T-helper 17 cell (primary cell): ENCODE results near the gene TLE1. TPM values are rescaled to one million over a fixed set of nuclear protein-coding genes. Genes with fewer than 3 reads are reported as not detected.
"Not testable (repeated sequence)": the region's sequence is repeated elsewhere in the genome, so short reads cannot be mapped to it uniquely, and the experiment has no call there.

ENCODE experiments used
- ATAC-seq: fragments of 150-1000 bp; cut with Tn5 transposase; 2 replicates; pipeline ENCODE4 v1.10.0; 2021; ENCODE audit warnings: mild to moderate bottlenecking, moderate library complexity
- DNase-seq, 3 donors: peaks; one replicate each; pipeline versions ENCODE4 v3.0.0 to v3.0.0-alpha.2; 2020 to 2021
- H3K9me3 ChIP-seq: one replicate; pipeline ENCODE4 v1.7.0; 2013; ENCODE audit warnings: low read length, mild to moderate bottlenecking; ENCODE audit not compliant: control insufficient read depth, poor library complexity, severe bottlenecking
- H3K27ac Mint-ChIP-seq: one replicate; pipeline ENCODE4 v1.8.0; 2022; ENCODE audit warnings: mild to moderate bottlenecking, moderate library complexity, mixed read lengths
- H3K27me3 Mint-ChIP-seq: one replicate; pipeline ENCODE4 v1.8.0; 2022; ENCODE audit warnings: mixed read lengths
- H3K36me3 Mint-ChIP-seq: one replicate; pipeline ENCODE4 v1.8.0; 2022; ENCODE audit warnings: low read depth, mixed read lengths
- H3K4me1 Mint-ChIP-seq: one replicate; pipeline ENCODE4 v1.8.0; 2022; ENCODE audit warnings: mild to moderate bottlenecking, mixed read lengths
- H3K4me3 Mint-ChIP-seq: one replicate; pipeline ENCODE4 v1.8.0; 2022; ENCODE audit warnings: mild to moderate bottlenecking, moderate library complexity, mixed read lengths
- total RNA-seq, 4 donors: library from RNA in 2 of 4; stranded (reverse) in 2 of 4; gene quantifications; one replicate each; pipeline ENCODE4 v1.2.3 and lab custom pipeline; 2022 to 2026

TLE1 gene
- total RNA-seq, 2 donors from 2014 or later: 2.2 to 3.4 TPM

DNA sequence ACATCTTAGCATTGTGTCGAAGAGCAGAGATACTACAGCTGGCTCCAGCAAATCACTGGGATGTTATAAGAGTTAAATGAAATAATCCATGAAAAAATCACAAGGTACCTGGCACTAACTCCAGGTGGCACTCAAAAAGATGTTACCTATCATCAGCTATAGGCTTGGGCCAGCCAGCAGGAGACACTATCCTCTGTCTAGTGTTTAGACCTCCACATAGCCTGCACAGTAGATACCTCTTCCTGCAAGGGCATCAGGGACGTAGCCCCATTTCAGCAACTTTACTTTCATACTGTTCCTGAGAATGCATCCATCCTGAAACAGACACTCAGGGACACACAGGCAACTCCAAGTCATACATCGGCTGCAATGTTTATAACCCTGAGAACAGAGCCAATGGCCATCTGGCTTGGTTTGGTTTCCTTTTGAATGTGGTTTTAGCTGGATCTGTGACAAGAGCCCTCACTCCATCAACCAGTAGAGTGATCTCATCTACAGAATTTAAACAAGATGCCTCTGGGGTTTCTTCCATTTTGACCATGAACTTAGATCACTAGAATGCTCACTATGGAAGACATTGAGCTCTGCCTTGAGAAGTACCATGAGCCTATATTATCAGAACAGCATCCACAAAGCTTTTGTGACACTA is 69.9 kb downstream of the TLE1 start:
- DNase-seq (no peak), ATAC-seq (no peak)
- no peaks in the 10 kb centered on the region for H3K9me3 ChIP-seq
- H3K4me3 Mint-ChIP-seq: no peak overlapping the region
- no peaks in the 10 kb centered on the region for H3K36me3 Mint-ChIP-seq
- H3K4me1 Mint-ChIP-seq: no peaks in the 10 kb centered on the region
- H3K27ac Mint-ChIP-seq: no peak overlapping the region
- no peaks in the 10 kb centered on the region for H3K27me3 Mint-ChIP-seq

DNA sequence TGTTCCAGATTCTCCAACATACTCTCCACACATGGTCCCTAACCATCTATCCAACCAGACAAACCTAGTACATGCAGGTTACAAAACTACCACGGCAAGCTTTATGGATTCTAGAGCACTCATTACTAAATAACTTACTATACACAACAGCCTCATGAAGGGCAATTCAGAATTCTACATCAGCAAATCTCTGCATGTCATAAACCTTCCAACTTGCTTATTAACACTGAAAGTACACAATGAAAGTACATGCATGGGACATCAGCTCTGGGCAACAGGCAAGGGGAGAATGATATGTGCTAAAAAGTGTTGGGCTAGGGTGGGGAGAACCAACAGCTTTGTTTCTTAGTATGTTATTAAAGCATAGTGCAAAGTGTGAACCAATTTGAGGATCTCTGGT is 70.4 kb downstream of the TLE1 start:
- Mint-ChIP-seq H3K4me3 (no peak overlapping the region), H3K4me1 (no peaks in the 10 kb centered on the region), H3K36me3 (no peaks in the 10 kb centered on the region), H3K27me3 (no peaks in the 10 kb centered on the region), H3K27ac (no peak overlapping the region)
- DNase-seq (no peak), ATAC-seq (no peak)
- H3K9me3 ChIP-seq: no peaks in the 10 kb centered on the region

DNA sequence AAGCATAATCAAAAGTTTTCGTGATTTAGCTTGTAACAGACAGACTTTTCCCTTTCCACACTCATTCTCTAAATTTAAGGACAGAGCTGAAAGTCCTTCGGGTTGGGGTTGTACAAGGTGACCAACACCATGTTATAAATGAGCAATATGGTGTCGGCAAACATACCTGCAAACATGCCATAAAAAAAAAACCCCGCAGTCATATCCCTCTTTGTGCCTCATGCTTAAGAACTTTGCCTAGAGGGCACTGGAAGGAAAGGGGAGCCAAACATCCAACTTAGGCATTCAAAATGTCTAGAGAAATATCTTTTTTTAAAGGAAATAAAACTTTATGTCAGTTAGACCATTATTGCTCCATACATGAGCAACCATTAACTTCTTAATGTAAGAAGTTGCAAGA is 73.2 kb downstream of the TLE1 start:
- no peak overlapping the region for H3K4me3 Mint-ChIP-seq
- no peaks in the 10 kb centered on the region for H3K9me3 ChIP-seq
- no peaks in the 10 kb centered on the region for H3K4me1 Mint-ChIP-seq
- ATAC-seq: no peak
- H3K27me3 Mint-ChIP-seq: no peaks in the 10 kb centered on the region
- no peak for DNase-seq
- no peak overlapping the region for H3K27ac Mint-ChIP-seq
- no peaks in the 10 kb centered on the region for H3K36me3 Mint-ChIP-seq

DNA sequence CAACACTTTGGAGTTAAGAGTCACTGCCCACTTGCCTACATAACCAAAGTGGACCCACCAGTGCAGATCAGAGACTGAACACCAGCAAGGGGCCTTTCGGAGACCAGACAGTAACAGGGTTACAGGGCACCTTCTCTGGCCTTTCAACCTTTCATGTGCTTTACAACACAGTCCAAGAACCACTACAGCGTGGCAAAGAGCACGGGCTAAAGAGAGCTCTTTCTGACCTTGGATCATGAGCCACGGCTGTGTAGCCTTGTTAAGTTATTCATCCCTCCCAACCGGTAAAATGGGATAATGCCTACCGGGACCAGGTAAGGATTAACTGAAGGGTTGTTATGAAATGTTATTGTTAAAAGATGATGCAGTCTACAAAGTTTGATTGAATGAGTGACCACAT is 75.0 kb downstream of the TLE1 start:
- Mint-ChIP-seq H3K36me3 (no peaks in the 10 kb centered on the region), H3K27me3 (no peaks in the 10 kb centered on the region), H3K27ac (no peak overlapping the region), H3K4me1 (peaks cover 4% of the 10 kb centered on the region), H3K4me3 (no peak overlapping the region)
- no peak for ATAC-seq
- DNase-seq: no peak
- H3K9me3 ChIP-seq: no peaks in the 10 kb centered on the region

DNA sequence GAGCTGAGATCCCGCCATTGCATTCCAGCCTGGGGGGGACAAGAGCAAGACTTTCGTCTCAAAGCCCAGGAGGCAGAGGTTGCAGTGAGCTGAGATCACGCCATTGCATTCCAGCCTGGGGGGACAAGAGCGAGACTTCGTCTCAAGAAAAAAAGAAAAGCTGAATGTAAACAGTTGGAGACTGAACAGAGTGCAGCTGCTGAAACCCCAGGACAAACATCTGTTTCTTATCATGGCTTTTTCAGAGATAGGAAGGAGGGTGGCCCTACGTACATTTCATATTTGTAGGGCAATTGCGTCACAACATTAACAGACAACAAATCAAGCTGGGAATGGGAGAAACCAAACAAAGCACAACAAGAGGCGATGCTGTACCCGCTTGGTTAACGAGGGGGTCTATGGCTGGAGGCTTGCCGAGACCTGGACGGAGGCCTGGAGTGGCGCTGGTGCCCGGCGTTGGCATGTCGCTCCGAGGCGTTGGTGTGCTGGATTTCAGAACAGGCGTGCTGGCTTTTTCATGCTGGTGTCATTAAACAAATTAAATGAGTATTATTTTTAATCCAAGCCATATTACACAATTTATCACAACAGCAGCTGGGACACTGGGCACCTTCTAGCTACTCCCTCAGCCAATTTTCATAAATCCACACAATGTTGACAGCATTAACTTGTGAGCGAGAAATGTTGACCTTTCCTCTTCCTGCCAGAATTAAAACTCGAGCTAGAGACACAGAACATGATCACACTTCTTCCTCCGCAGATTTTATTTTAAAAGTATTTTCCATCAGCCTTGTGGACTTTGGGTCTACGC is 76.1 kb downstream of the TLE1 start:
- no peaks in the 10 kb centered on the region for H3K27me3 Mint-ChIP-seq
- ATAC-seq: no peak
- no peak overlapping the region for H3K27ac Mint-ChIP-seq
- no peak for DNase-seq
- H3K9me3 ChIP-seq: no peaks in the 10 kb centered on the region
- peaks cover 4% of the 10 kb centered on the region for H3K4me1 Mint-ChIP-seq
- no peak overlapping the region for H3K4me3 Mint-ChIP-seq
- no peaks in the 10 kb centered on the region for H3K36me3 Mint-ChIP-seq

DNA sequence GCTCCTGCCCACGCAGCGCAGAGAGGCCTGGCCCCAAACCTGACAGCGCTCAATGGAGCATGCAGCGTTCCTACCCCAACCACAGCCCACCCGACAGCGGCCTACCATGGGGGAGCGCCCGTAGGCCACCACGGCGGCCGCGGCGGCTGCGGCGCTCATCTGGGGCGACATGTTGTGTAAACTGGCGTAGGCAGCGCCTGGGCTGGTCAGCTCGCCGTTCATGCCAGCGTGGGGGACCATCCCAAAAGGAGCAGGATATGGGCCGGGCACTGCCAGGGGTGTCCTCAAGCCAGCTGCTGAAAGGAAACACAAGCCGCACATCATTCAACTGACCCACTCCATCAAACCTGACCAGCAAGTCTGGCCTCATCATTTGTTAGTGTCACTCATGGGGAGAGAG is 77.7 kb downstream of the TLE1 start:
- DNase-seq: no peak
- peaks cover 4% of the 10 kb centered on the region for H3K4me1 Mint-ChIP-seq
- H3K9me3 ChIP-seq: no peaks in the 10 kb centered on the region
- no peaks in the 10 kb centered on the region for H3K27me3 Mint-ChIP-seq
- no peak overlapping the region for H3K4me3 Mint-ChIP-seq
- H3K36me3 Mint-ChIP-seq: no peaks in the 10 kb centered on the region
- ATAC-seq: no peak
- no peak overlapping the region for H3K27ac Mint-ChIP-seq

DNA sequence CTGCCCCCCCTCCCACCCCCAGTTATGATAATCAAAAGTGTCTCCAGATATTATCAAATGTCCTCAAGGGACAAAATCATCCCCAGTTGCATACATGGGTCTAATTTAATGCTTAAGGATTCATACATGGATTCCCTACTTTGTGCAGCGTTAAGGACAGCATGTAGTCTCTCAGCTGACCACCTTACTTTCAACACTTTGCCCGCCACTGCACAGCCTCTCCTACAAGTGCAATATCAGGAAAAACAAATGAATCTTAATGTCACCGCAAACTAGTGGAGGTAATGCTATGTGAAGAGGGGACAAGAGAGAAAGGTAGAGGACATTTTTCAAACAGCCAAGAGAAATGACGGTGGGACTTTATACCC is 78.6 kb downstream of the TLE1 start:
- Mint-ChIP-seq H3K4me1 (peaks cover 4% of the 10 kb centered on the region), H3K4me3 (no peak overlapping the region), H3K27me3 (no peaks in the 10 kb centered on the region), H3K27ac (no peak overlapping the region), H3K36me3 (no peaks in the 10 kb centered on the region)
- ATAC-seq (no peak), DNase-seq (no peak)
- no peaks in the 10 kb centered on the region for H3K9me3 ChIP-seq

DNA sequence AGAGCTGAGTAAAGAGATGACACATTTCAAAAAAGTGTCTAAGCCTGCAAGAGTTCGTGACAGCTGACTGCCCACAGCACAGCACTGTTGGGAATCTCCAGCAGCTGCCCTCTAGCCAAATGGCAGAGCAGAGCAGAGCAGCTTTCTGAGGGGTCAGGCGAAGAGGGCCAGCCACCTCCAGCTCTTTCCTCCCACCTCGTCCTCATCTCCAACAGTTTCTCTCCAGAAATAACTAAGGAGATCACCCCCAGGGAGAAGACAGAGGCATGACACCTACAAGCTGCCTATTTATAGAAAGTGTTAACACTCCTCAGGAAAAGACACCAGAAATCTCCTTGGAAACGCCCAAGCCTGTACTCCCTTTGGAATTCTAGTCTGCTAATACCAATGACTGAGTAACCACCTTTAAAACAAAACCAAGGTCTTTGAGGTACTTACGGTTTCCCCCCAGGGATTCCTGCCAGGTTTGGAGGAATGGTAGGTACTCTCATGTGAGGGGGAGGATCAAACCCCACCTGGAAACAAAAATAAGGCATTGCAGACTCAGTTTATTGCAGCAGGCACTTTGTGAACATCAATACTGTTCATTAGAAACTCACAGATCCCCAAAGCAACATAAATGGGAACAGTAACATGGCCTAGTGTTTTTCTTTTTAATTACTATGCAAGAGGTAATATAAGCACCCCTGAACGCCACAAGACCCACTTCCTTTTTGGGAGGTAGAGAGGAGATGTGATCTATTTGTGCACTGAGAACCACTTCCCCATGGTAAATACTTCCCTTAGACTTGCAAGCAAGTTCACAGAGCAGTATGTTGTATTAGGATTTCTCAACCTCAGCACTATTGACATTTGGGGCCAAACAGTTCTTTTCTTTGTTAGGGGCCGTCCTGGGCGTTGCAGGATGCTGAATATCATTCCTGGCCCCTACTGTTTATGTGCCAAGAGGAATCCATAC is 79.3 kb downstream of the TLE1 start:
- ATAC-seq: no peak
- no peaks in the 10 kb centered on the region for H3K9me3 ChIP-seq
- Mint-ChIP-seq H3K27ac (no peak overlapping the region), H3K27me3 (no peaks in the 10 kb centered on the region), H3K4me1 (peaks cover 4% of the 10 kb centered on the region), H3K36me3 (no peaks in the 10 kb centered on the region), H3K4me3 (no peak overlapping the region)
- no peak for DNase-seq

DNA sequence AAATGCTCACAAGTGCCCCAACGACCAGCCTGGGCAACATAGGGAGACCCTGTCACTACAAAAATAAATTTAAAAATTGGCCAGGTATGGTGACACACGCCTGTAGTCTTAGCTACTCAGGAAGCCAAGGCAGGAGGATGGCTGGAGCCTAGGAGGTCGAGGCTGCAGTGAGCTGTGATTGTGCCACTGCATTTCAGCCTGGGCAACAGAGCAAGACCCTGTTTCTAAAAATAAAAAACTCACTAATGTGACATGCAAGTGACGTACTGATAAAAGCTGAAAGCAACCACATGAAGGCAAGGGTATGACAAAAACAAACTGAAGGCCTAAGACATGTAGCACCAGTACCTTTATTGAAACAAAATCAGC is 81.1 kb downstream of the TLE1 start:
- H3K27ac Mint-ChIP-seq: no peak overlapping the region
- H3K9me3 ChIP-seq: no peaks in the 10 kb centered on the region
- ATAC-seq: no peak
- H3K4me3 Mint-ChIP-seq: no peak overlapping the region
- DNase-seq: no peak
- no peaks in the 10 kb centered on the region for H3K36me3 Mint-ChIP-seq
- peaks cover 4% of the 10 kb centered on the region for H3K4me1 Mint-ChIP-seq
- H3K27me3 Mint-ChIP-seq: no peaks in the 10 kb centered on the region

DNA sequence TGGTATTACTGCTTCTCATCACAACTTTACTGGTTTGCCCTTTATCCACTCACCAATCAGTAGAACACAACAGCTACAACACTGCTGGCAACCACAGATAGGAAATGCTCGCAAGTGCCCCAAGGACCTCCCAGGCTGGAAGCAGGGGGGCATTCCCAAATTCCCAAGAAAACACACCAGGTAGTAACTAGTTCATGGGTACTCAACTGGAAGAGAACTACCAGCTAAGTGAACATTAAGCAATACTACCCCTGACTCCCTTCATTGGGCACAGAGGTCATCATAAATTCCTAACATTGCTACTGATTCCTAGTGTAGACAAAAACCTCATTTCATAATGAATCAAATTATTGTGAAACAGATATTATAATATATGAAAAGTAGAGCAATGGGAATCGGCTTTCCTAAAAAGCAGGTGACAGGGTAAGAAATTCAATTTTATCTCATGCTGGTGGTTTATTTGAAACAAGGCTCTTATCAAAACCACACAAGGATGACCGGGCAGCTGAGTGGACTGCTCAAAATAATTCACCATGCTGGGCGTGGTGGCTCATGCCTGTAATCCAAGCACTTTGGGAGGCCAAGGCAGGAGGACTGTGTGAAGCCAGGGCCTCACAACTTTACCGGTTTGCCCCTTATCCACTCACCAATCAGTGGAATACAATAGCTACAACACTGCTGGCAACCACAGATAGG is 81.6 kb downstream of the TLE1 start:
- H3K36me3 Mint-ChIP-seq: no peaks in the 10 kb centered on the region

DNA sequence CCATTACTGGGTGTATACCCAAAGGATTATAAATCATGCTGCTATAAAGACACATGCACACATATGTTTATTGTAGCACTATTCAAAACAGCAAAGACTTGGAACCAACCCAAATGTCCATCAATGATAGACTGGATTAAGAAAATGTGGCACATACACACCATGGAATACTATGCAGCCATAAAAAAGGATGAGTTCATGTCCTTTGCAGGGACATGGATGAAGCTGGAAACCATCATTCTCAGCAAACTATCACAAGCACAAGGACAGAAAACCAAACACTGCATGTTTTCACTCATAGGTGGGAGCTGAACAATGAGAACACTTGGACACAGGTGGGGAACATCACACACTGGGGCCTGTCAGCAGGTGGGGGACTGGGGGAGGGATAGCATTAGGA is 83.1 kb downstream of the TLE1 start:
- not testable (repeated sequence) for ATAC-seq, H3K4me1 Mint-ChIP-seq, H3K27me3 Mint-ChIP-seq, H3K36me3 Mint-ChIP-seq, H3K9me3 ChIP-seq, H3K4me3 Mint-ChIP-seq, DNase-seq, H3K27ac Mint-ChIP-seq

More for the DNA sequence above, 81.6 kb downstream of the TLE1 start:
- no peak for ATAC-seq
- no peak overlapping the region for H3K27ac Mint-ChIP-seq
- H3K9me3 ChIP-seq: no peaks in the 10 kb centered on the region
- no peak overlapping the region for H3K4me3 Mint-ChIP-seq
- peaks cover 4% of the 10 kb centered on the region for H3K4me1 Mint-ChIP-seq
- no peak for DNase-seq
- H3K27me3 Mint-ChIP-seq: no peaks in the 10 kb centered on the region

DNA sequence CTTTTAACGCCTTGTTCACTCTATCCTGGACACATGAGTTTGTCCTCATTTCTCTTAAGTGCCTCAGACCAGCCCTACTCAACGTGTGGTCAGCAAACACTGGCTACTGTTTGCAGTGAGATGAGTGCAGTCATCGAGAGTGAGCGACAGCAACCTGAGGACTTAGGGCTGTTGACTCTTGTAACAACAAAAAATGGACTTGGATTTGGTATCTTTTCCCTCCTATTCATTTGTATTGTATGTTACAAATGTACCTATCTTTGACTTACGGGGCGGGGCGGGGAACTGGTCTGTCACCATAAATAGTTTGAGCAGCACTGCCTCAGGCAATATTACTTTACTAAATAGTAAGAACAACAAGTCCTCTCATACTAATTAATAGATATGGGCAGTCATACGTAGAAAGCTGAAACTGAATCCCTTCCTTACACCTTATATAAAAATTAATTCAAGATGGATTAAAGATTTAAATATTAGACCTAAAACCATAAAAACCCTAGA is 84.1 kb downstream of the TLE1 start:
- ATAC-seq (no peak), DNase-seq (no peak)
- H3K27ac Mint-ChIP-seq: no peak overlapping the region
- no peak overlapping the region for H3K4me3 Mint-ChIP-seq
- no peaks in the 10 kb centered on the region for H3K27me3 Mint-ChIP-seq
- H3K36me3 Mint-ChIP-seq: no peaks in the 10 kb centered on the region
- peaks cover 2% of the 10 kb centered on the region for H3K4me1 Mint-ChIP-seq
- H3K9me3 ChIP-seq: no peaks in the 10 kb centered on the region
